Measurements from ENCODE around the gene LGALS3BP.
A peak's percentile ranks its signal among the peaks of the same experiment; 100 is the strongest.

Gene LGALS3BP

GRCh38 chr17:78999056-78999768 lies 19.5 kb upstream of the LGALS3BP start:
- no peak for DNase-seq

- no peak for DNase-seq
These were observed 18.8 kb upstream of the LGALS3BP start for GRCh38 chr17:78998311-78999055.

- no peak for DNase-seq
These were observed 18.2 kb upstream of the LGALS3BP start for GRCh38 chr17:78997881-78998280.

GRCh38 chr17:78997231-78997741 lies 17.6 kb upstream of the LGALS3BP start:
- no peak for DNase-seq

- DNase-seq = no peak
These were observed 17.1 kb upstream of the LGALS3BP start for GRCh38 chr17:78996781-78997201.

GRCh38 chr17:78995761-78996451 lies 16.2 kb upstream of the LGALS3BP start:
- DNase-seq = no peak

- no peak for DNase-seq
These were observed 15.5 kb upstream of the LGALS3BP start for GRCh38 chr17:78995022-78995760.

GRCh38 chr17:78993981-78994671 lies 14.4 kb upstream of the LGALS3BP start:
- no peak for DNase-seq

- DNase-seq = peak; percentile 70
These were observed 13.7 kb upstream of the LGALS3BP start for GRCh38 chr17:78993241-78993956.

GRCh38 chr17:78992542-78993212 lies 13.0 kb upstream of the LGALS3BP start:
- no peak for DNase-seq

GRCh38 chr17:78991906-78992532 lies 12.3 kb upstream of the LGALS3BP start:
- DNase-seq = no peak

- DNase-seq = no peak
These were observed 11.5 kb upstream of the LGALS3BP start for GRCh38 chr17:78991017-78991738.

GRCh38 chr17:78990349-78991016 lies 10.8 kb upstream of the LGALS3BP start:
- no peak for DNase-seq

GRCh38 chr17:78988152-78988551 lies 8.4 kb upstream of the LGALS3BP start:
- no peak for DNase-seq

GRCh38 chr17:78986649-78987328 lies 7.1 kb upstream of the LGALS3BP start:
- no peak for DNase-seq

GRCh38 chr17:78986048-78986648 lies 6.4 kb upstream of the LGALS3BP start:
- no peak for DNase-seq

GRCh38 chr17:78985395-78985794 lies 5.7 kb upstream of the LGALS3BP start:
- no peak for DNase-seq

Data from activated CD4-positive, alpha-beta T cell treated with anti-CD3 and anti-CD28 coated beads, Interleukin-2, amount 50 U/mL, for 48 hours (primary cell).